Cortex of kidney (tissue), 1 donor: ENCODE results near the gene MAVS.
"Not testable (repeated sequence)": the region's sequence is repeated elsewhere in the genome, so short reads cannot be mapped to it uniquely, and the experiment has no call there.

Experiments used
- DNase-seq: peaks from one replicate; lab custom pipeline; 2025; lab: John Stamatoyannopoulos, UW

Gene MAVS

GRCh38 chr20:3815703-3816315 lies 30.8 kb upstream of the MAVS start:
- no peak for DNase-seq

GRCh38 chr20:3818155-3819151 lies 28.2 kb upstream of the MAVS start:
- DNase-seq = no peak

- DNase-seq = no peak
Observed at GRCh38 chr20:3819411-3820047, 27.1 kb upstream of the MAVS start.

- peak; percentile 97 for DNase-seq
Observed at GRCh38 chr20:3820048-3820900, 26.4 kb upstream of the MAVS start, which contains the start of gene AP5S1. Gene AP5S1 (plus strand): TSS chr20:3820547. CDS start chr20:3822118, 1,571 bp downstream.

- no peak for DNase-seq
Observed at GRCh38 chr20:3820901-3821727, 25.5 kb upstream of the MAVS start.

GRCh38 chr20:3821996-3822395 lies 24.6 kb upstream of the MAVS start:
- DNase-seq = no peak

GRCh38 chr20:3823881-3824280 lies 22.8 kb upstream of the MAVS start:
- DNase-seq = no peak

- no peak for DNase-seq
Observed at GRCh38 chr20:3825526-3825925, 21.1 kb upstream of the MAVS start.

GRCh38 chr20:3826420-3826819 lies 20.2 kb upstream of the MAVS start:
- no peak for DNase-seq

GRCh38 chr20:3828798-3829197 lies 17.8 kb upstream of the MAVS start:
- DNase-seq = no peak

GRCh38 chr20:3829891-3830290 lies 16.7 kb upstream of the MAVS start:
- DNase-seq = not testable (repeated sequence)

GRCh38 chr20:3836132-3836531 lies 10.5 kb upstream of the MAVS start:
- DNase-seq = no peak

- DNase-seq = no peak
Observed at GRCh38 chr20:3839328-3839727, 7.3 kb upstream of the MAVS start.

- DNase-seq = not testable (repeated sequence)
Observed at GRCh38 chr20:3840201-3840600, 6.4 kb upstream of the MAVS start.

- no peak for DNase-seq
Observed at GRCh38 chr20:3842348-3842930, 4.2 kb upstream of the MAVS start.

GRCh38 chr20:3843490-3843889 lies 3.1 kb upstream of the MAVS start:
- no peak for DNase-seq

GRCh38 chr20:3843990-3844619 lies 2.5 kb upstream of the MAVS start:
- DNase-seq = not testable (repeated sequence)

- DNase-seq = no peak
Observed at GRCh38 chr20:3846378-3846739, 275 bp upstream of the MAVS start.

- no peak for DNase-seq
Observed at GRCh38 chr20:3847429-3847940, 851 bp downstream of the MAVS start.

GRCh38 chr20:3848565-3848964 lies 1.9 kb downstream of the MAVS start:
- no peak for DNase-seq
